Natural killer cell (primary cell): ENCODE measurements around the gene IRF2BP2. TPM values are rescaled to one million over a fixed set of nuclear protein-coding genes. Genes with fewer than 3 reads are reported as not detected.

Experiments used
- ATAC-seq, 3 donors: fragments of 150-1000 bp in 2 of 3; fragments of 200-7000 bp in 1 of 3; cut with Tn5 transposase; 1 replicate in 1 of 3; 2 replicates in 2 of 3; pipeline ENCODE4 v1.10.0; 2021; ENCODE audit warnings: mild to moderate bottlenecking in 2 of 3, moderate library complexity in 2 of 3
- DNase-seq, 2 donors: peaks; one replicate each; pipeline versions ENCODE4 v3.0.0 to v3.0.0-alpha.2; 2013 to 2021; ENCODE audit warnings: mixed read lengths in 1 of 2
- H3K27ac ChIP-seq: one replicate; pipeline ENCODE4 v1.5.1; 2013; ENCODE audit warnings: mild to moderate bottlenecking, low read length
- H3K27me3 ChIP-seq: one replicate; pipeline ENCODE4 v1.6.1; 2013; ENCODE audit warnings: low read length; ENCODE audit not compliant: control insufficient read depth, insufficient read depth
- H3K36me3 ChIP-seq: one replicate; pipeline ENCODE4 v1.6.1; 2013; ENCODE audit warnings: low read length; ENCODE audit not compliant: control insufficient read depth, insufficient read depth
- H3K4me1 ChIP-seq: one replicate; pipeline ENCODE4 v1.6.1; 2013; ENCODE audit warnings: low read length; ENCODE audit not compliant: control insufficient read depth, insufficient read depth
- H3K4me3 ChIP-seq: one replicate; pipeline ENCODE4 v1.5.1; 2013; ENCODE audit warnings: low read length
- H3K9me3 ChIP-seq: one replicate; pipeline ENCODE4 v1.6.1; 2013; ENCODE audit warnings: low read length; ENCODE audit not compliant: control insufficient read depth, insufficient read depth
- H3K27ac Mint-ChIP-seq, 2 donors: one replicate each; pipeline ENCODE4 v1.8.0; 2022; ENCODE audit warnings: mild to moderate bottlenecking in 2 of 2, mixed read lengths in 2 of 2, moderate library complexity in 1 of 2
- H3K27me3 Mint-ChIP-seq, 2 donors: one replicate each; pipeline ENCODE4 v1.8.0; 2022; ENCODE audit warnings: low read depth in 2 of 2, mixed read lengths in 2 of 2
- H3K36me3 Mint-ChIP-seq: one replicate; pipeline ENCODE4 v1.8.0; 2022; ENCODE audit warnings: mixed read lengths
- H3K4me1 Mint-ChIP-seq, 2 donors: one replicate each; pipeline ENCODE4 v1.8.0; 2022; ENCODE audit warnings: mixed read lengths in 2 of 2
- H3K4me3 Mint-ChIP-seq: one replicate; pipeline ENCODE4 v1.8.0; 2022; ENCODE audit warnings: mild to moderate bottlenecking, moderate library complexity, mixed read lengths
- H3K9me3 Mint-ChIP-seq, 2 donors: one replicate each; pipeline ENCODE4 v1.8.0; 2022; ENCODE audit warnings: mixed read lengths in 2 of 2
- WGBS: methylation state at CpG from one replicate; pipeline ENCODE4 v1.1.7; 2013; ENCODE audit warnings: missing lambda C conversion rate; ENCODE audit not compliant: insufficient coverage; 5-methylcytosine and 5-hydroxymethylcytosine counted together
- intact Hi-C: fragments of 100-400 bp; cut with micrococcal nuclease; formaldehyde crosslinking; loops from one replicate; pipeline ENCODE4 v1.14.2; 2022
- total RNA-seq, 4 donors: library from RNA; stranded (reverse); fragments of 120-200 nt in 1 of 4; gene quantifications; one replicate each; pipeline versions ENCODE4 v1.2.3 to v1.2.4, GENCODE V29; 2013 to 2022
- TF ChIP-seq, protein P1 (sequence below): fragments of 200-600 bp; IDR thresholded peaks from one replicate; pipeline ENCODE4 v1.8.0; 2022; ENCODE audit warnings: antibody characterized with exemption

The IRF2BP2 gene
- total RNA-seq, 3 donors from 2014 or later (not counting 1 experiment from before 2014, with no cell fraction given) = 186 to 315 (median 266) TPM

DNA sequence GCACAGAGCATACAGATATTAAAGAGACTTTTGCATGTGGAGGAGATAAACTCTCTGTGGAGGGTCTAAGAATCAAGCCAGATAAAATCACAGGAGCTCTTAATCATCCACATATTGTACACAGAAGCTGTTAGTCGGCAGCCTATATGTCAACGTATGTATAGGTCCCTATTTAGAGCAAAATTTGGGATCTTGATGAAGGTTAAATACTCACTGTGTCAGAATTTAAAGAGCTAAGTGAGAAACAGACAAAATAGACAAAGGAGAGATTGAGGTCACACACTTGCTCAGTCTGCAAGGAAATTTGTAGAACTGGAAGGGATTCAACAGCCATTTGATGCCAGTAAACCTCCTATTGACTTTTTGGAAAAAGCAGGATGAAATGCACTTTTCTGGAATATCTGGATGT is 4.1 kb upstream of the IRF2BP2 start:
- Mint-ChIP-seq H3K4me3 (peak overlapping the region; percentile 25), H3K36me3 (no peaks in the 10 kb centered on the region), H3K4me1 (peaks cover 32% of the 10 kb centered on the region in 2 donors), H3K9me3 (no peaks in the 10 kb centered on the region), H3K27ac (no peak overlapping the region), H3K27me3 (peaks cover 2 to 3% of the 10 kb centered on the region in 2 donors)
- H3K4me1 ChIP-seq = peaks cover 29% of the 10 kb centered on the region
- DNase-seq (no peak), ATAC-seq (no peak)
- H3K4me3 ChIP-seq = no peak overlapping the region
- H3K27ac ChIP-seq = no peak overlapping the region
- intact Hi-C loops = loop anchor here (10.0 kb wide), 1 partner anchor 251 kb away; no protein-coding TSS in a partner anchor
- H3K9me3 ChIP-seq = no peaks in the 10 kb centered on the region
- TF ChIP-seq, protein P1, sequence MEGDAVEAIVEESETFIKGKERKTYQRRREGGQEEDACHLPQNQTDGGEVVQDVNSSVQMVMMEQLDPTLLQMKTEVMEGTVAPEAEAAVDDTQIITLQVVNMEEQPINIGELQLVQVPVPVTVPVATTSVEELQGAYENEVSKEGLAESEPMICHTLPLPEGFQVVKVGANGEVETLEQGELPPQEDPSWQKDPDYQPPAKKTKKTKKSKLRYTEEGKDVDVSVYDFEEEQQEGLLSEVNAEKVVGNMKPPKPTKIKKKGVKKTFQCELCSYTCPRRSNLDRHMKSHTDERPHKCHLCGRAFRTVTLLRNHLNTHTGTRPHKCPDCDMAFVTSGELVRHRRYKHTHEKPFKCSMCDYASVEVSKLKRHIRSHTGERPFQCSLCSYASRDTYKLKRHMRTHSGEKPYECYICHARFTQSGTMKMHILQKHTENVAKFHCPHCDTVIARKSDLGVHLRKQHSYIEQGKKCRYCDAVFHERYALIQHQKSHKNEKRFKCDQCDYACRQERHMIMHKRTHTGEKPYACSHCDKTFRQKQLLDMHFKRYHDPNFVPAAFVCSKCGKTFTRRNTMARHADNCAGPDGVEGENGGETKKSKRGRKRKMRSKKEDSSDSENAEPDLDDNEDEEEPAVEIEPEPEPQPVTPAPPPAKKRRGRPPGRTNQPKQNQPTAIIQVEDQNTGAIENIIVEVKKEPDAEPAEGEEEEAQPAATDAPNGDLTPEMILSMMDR = no peak
- WGBS = 100% methylated on average over 1 of the region's 2 CpGs
- no peaks in the 10 kb centered on the region for H3K27me3 ChIP-seq
- no peaks in the 10 kb centered on the region for H3K36me3 ChIP-seq

DNA sequence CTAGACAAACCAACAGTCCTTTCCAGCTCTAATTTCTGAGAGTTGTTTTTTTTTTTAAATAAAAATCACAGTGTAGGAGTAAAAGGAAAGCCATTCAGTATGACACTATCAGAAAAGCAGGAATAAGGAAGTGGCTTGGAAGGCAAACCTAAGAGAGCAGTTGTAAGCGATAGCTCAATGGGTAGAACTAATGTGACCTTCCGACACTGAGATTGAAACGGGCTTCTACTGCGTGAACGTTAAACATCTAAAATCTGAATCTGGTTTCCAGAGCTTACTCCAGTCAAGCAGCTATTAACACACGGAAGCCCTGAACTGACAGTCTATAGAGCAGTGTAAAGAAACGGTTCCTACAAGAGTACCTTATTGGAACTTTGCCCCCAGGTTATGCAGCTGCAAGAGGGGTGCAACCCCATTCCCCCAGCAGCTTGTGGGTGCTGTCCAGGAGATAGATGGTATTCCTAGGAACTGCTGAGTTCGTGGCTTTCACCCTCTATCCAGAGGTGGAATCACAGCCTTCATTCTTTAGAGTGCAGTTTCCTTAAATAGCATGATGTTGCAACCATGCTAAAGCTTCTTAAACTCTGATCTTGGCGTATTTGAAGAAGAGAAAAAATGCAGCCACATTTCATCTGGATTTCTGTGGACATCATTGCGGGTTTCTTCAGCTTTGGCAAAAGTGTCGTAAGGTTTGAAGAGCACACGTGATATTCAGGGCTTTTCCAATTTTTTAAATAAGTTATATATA is 3.3 kb upstream of the IRF2BP2 start:
- intact Hi-C loops = loop anchor here (2.0 to 10.0 kb wide), 2 partner anchors 251 to 397 kb away; no protein-coding TSS in a partner anchor

DNA sequence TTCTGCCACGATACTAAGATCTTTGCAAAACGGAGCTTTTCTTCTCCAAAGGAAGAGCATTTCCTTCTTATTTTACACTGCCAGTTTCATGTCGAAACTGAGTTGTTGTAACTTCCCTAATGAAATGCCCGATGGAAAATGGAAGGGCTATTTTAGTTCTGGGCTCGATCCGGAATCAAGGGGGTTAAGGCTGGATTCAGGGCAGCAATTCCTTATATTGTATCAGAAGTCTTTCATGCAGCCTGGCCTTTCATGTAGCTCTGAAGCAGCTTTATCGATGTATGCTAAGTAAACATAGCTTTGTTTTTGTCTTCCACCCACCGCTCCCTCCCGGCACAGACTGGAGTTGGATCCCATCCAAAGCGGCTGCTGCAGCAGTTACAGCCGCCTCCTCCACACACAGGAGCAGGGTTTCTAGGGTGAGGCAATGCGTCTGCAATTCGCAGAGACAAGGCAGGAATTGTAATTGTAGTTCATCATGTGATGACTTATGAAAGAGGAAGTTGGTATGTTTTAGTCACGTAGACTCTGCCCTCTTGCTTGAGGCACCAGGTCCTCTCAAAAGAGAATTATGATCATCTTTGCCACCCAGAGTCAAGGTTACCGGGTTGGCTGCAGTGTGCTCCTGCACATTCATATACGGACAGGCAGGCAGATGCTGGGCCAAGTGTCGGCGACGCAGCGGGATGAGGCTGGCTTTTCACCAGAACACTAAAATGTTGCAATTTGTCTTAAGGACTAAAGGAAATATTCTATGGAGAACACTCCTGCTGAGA is 2.6 kb upstream of the IRF2BP2 start:
- H3K4me3 Mint-ChIP-seq = peak overlapping the region; percentile 86
- ATAC-seq = peak in 2 of 3 donors; percentile 6 to 15
- peaks cover 40 to 41% of the 10 kb centered on the region in 2 donors for H3K4me1 Mint-ChIP-seq
- no peaks in the 10 kb centered on the region for H3K27me3 ChIP-seq
- intact Hi-C loops = loop anchor here (2.0 to 10.0 kb wide), 2 partner anchors 252 to 398 kb away; no protein-coding TSS in a partner anchor
- H3K9me3 Mint-ChIP-seq = no peaks in the 10 kb centered on the region
- H3K4me1 ChIP-seq = peaks cover 37% of the 10 kb centered on the region
- no peaks in the 10 kb centered on the region for H3K9me3 ChIP-seq
- H3K4me3 ChIP-seq = peak overlapping the region; percentile 14
- H3K27ac ChIP-seq = peak overlapping the region; percentile 99
- no peaks in the 10 kb centered on the region for H3K36me3 Mint-ChIP-seq
- 6% methylated on average over 19 of the region's 20 CpGs for WGBS
- peak overlapping the region; percentile 96 to 98 for H3K27ac Mint-ChIP-seq
- peak; percentile 51 to 94 for DNase-seq
- H3K27me3 Mint-ChIP-seq = no peaks in the 10 kb centered on the region
- TF ChIP-seq, protein P1 = no peak
- H3K36me3 ChIP-seq = peaks cover under 1% of the 10 kb centered on the region

More for the DNA sequence above, 3.3 kb upstream of the IRF2BP2 start:
- H3K27me3 ChIP-seq = no peaks in the 10 kb centered on the region
- H3K4me3 ChIP-seq = peak overlapping the region; percentile 14
- no peaks in the 10 kb centered on the region for H3K36me3 Mint-ChIP-seq
- H3K9me3 Mint-ChIP-seq = no peaks in the 10 kb centered on the region
- peak overlapping the region; percentile 96 to 98 for H3K27ac Mint-ChIP-seq
- no peaks in the 10 kb centered on the region for H3K9me3 ChIP-seq
- peak overlapping the region; percentile 86 for H3K4me3 Mint-ChIP-seq
- 30% methylated on average over 10 of the region's 12 CpGs for WGBS
- TF ChIP-seq, protein P1 = no peak
- peak in 1 of 2 donors; percentile 52 for DNase-seq
- peaks cover 33 to 34% of the 10 kb centered on the region in 2 donors for H3K4me1 Mint-ChIP-seq
- H3K27me3 Mint-ChIP-seq = no peaks in the 10 kb centered on the region
- H3K36me3 ChIP-seq = no peaks in the 10 kb centered on the region
- no peak for ATAC-seq
- peak overlapping the region; percentile 99 for H3K27ac ChIP-seq
- H3K4me1 ChIP-seq = peaks cover 30% of the 10 kb centered on the region
